HepG2 (cell line): ENCODE results near the gene KMT2D. TPM values are rescaled to one million over a fixed set of nuclear protein-coding genes. Genes with fewer than 3 reads are reported as not detected.
A peak's percentile ranks its signal among the peaks of the same experiment; 100 is the strongest.

Experiments used
- HOXA3 ChIP-seq: sonication (generic); formaldehyde crosslinking; IDR thresholded peaks from 2 replicates; pipeline ENCODE4 v1.5.0; 2020; ENCODE audit warnings: missing genetic modification reagents
- KLF11 ChIP-seq: IDR thresholded peaks from 2 replicates; pipeline ENCODE4 v1.6.1; 2016; ENCODE audit warnings: missing compliant biosample characterization
- MIER2 ChIP-seq: IDR thresholded peaks from 2 replicates; pipeline ENCODE4 v1.6.1; 2016; ENCODE audit warnings: missing biosample characterization, missing genetic modification reagents
- NFIB ChIP-seq: sonication (generic); formaldehyde crosslinking; IDR thresholded peaks from 2 replicates; pipeline ENCODE4 v1.9.0; 2021; ENCODE audit warnings: missing genetic modification reagents, mild to moderate bottlenecking, borderline replicate concordance
- SRY ChIP-seq: sonication (generic); formaldehyde crosslinking; IDR thresholded peaks from 2 replicates; pipeline ENCODE4 v1.8.0; 2022; ENCODE audit warnings: mild to moderate bottlenecking, missing genetic modification reagents
- STAT5B ChIP-seq: sonication (generic); formaldehyde crosslinking; IDR thresholded peaks from 2 replicates; pipeline ENCODE4 v1.4.0; 2020; ENCODE audit warnings: missing genetic modification reagents
- ZBTB40 ChIP-seq, 2 experiments: fragments of 450-650 bp in 1 of 2; sonication (generic) in 1 of 2; formaldehyde crosslinking in 1 of 2; IDR thresholded peaks; 2 replicates each; pipeline versions ENCODE4 v1.6.1 to v1.8.0; 2016 to 2022; ENCODE audit warnings: antibody characterized with exemption in 1 of 2, mild to moderate bottlenecking in 1 of 2, missing genetic modification reagents in 1 of 2
- ZNF30 ChIP-seq: sonication (generic); formaldehyde crosslinking; IDR thresholded peaks from 2 replicates; pipeline ENCODE4 v1.5.0; 2020; ENCODE audit warnings: mild to moderate bottlenecking, missing genetic modification reagents
- ZNF362 ChIP-seq: sonication (generic); formaldehyde crosslinking; IDR thresholded peaks from 2 replicates; pipeline ENCODE4 v1.4.0; 2020; ENCODE audit warnings: missing genetic modification reagents, mild to moderate bottlenecking, borderline replicate concordance
- ZNF484 ChIP-seq: sonication (generic); formaldehyde crosslinking; IDR thresholded peaks from 2 replicates; pipeline ENCODE4 v1.5.1; 2020; ENCODE audit warnings: mild to moderate bottlenecking, low read depth, missing genetic modification reagents, borderline replicate concordance
- ZNF572 ChIP-seq: sonication (generic); formaldehyde crosslinking; IDR thresholded peaks from 2 replicates; pipeline ENCODE4 v1.5.1; 2020; ENCODE audit warnings: mild to moderate bottlenecking, missing genetic modification reagents
- ZNF790 ChIP-seq: sonication (generic); formaldehyde crosslinking; IDR thresholded peaks from 2 replicates; pipeline ENCODE4 v1.8.0; 2022; ENCODE audit warnings: missing genetic modification reagents, mild to moderate bottlenecking, borderline replicate concordance
- ZNF878 ChIP-seq: sonication (generic); formaldehyde crosslinking; IDR thresholded peaks from 2 replicates; pipeline ENCODE4 v1.8.1; 2023; ENCODE audit warnings: mild to moderate bottlenecking, missing genetic modification reagents, moderate library complexity
- polyA plus RNA-seq, 8 experiments: library from polyadenylated mRNA; depleted of rRNA in 3 of 8; stranded (reverse) in 7 of 8; unstranded in 1 of 8; fragments of >200 nt; fragmentation: Illumina TruSeq in 4 of 8; extraction: Trizol in 4 of 8; gene quantifications; 2 replicates each; pipeline versions ENCODE4 v1.2.1 to v1.2.3, GENCODE V29; 2011 to 2016; ENCODE audit warnings: low read depth in 4 of 8, missing spikeins in 1 of 8, mixed read lengths in 1 of 8; ENCODE audit not compliant: insufficient read depth in 1 of 8
- total RNA-seq, 5 experiments: library from RNA; depleted of rRNA; stranded (reverse); fragments of >200 nt; fragmentation: Illumina TruSeq; extraction: Trizol; gene quantifications; 2 replicates each; pipeline ENCODE4 v1.2.3, GENCODE V29; 2016; ENCODE audit warnings: low read depth in 1 of 5
- TF ChIP-seq, protein P1 (sequence below): sonication (generic); formaldehyde crosslinking; conservative IDR thresholded peaks from 2 replicates; pipeline ENCODE4 v1.4.0; 2020; ENCODE audit warnings: mild to moderate bottlenecking, missing genetic modification reagents, moderate library complexity

KMT2D gene
- total and polyA plus RNA-seq, 2 of the 13 experiments (the other 11 are each of a cell fraction or from before 2014, with no cell fraction given), result 8.1 to 10.4 TPM

GRCh38 chr12:49018261-49019119 lies 42.1 kb downstream of the KMT2D start, which contains the start of gene PRKAG1 (continued):
- TF ChIP-seq ZNF484 (CRISPR knock-in tag), result no peak
- TF ChIP-seq ZNF572 (CRISPR knock-in tag), result peak; percentile 17; the same call in 1 of the 2 replicates
- TF ChIP-seq SRY (CRISPR knock-in tag), result peak; percentile 62; the same call in 1 of the 2 replicates
- no peak for TF ChIP-seq STAT5B (CRISPR knock-in tag)
- no peak for TF ChIP-seq ZNF790 (CRISPR knock-in tag)
- TF ChIP-seq ZBTB40 (IDR thresholded peaks at IDR 0.05), result peak; percentile 83
- TF ChIP-seq ZBTB40 (CRISPR knock-in tag; IDR thresholded peaks at IDR 0.05), result peak; percentile 2; the same call in 1 of the 2 replicates
- TF ChIP-seq ZNF878 (CRISPR knock-in tag), result no peak; the same call in 1 of the 2 replicates
- 0 out of 2 replicates have a peak, but pooled peaks have one; percentile 14 for TF ChIP-seq MIER2 (CRISPR knock-in tag)
- TF ChIP-seq HOXA3 (CRISPR knock-in tag), result peak; percentile 91
- TF ChIP-seq, protein P1, sequence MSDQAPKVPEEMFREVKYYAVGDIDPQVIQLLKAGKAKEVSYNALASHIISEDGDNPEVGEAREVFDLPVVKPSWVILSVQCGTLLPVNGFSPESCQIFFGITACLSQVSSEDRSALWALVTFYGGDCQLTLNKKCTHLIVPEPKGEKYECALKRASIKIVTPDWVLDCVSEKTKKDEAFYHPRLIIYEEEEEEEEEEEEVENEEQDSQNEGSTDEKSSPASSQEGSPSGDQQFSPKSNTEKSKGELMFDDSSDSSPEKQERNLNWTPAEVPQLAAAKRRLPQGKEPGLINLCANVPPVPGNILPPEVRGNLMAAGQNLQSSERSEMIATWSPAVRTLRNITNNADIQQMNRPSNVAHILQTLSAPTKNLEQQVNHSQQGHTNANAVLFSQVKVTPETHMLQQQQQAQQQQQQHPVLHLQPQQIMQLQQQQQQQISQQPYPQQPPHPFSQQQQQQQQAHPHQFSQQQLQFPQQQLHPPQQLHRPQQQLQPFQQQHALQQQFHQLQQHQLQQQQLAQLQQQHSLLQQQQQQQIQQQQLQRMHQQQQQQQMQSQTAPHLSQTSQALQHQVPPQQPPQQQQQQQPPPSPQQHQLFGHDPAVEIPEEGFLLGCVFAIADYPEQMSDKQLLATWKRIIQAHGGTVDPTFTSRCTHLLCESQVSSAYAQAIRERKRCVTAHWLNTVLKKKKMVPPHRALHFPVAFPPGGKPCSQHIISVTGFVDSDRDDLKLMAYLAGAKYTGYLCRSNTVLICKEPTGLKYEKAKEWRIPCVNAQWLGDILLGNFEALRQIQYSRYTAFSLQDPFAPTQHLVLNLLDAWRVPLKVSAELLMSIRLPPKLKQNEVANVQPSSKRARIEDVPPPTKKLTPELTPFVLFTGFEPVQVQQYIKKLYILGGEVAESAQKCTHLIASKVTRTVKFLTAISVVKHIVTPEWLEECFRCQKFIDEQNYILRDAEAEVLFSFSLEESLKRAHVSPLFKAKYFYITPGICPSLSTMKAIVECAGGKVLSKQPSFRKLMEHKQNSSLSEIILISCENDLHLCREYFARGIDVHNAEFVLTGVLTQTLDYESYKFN (CRISPR knock-in tag), result peak; percentile 24; the same call in 1 of the 2 replicates
- no peak for TF ChIP-seq ZNF362 (CRISPR knock-in tag)
- TF ChIP-seq ZNF30 (CRISPR knock-in tag), result no peak
- no peak for TF ChIP-seq NFIB (CRISPR knock-in tag)
- peak; percentile 76; the same call in 1 of the 2 replicates for TF ChIP-seq KLF11 (CRISPR knock-in tag)
